HepG2 (cell line): ENCODE data around the gene ULBP2. TPM values are rescaled to one million over a fixed set of nuclear protein-coding genes. Genes with fewer than 3 reads are reported as not detected.
A peak's percentile ranks its signal among the peaks of the same experiment; 100 is the strongest.

Experiments used
- ATAC-seq: fragments of 200-7000 bp; cut with Tn5 transposase; 3 replicates; pipeline ENCODE4 v1.9.1; 2020; ENCODE audit warnings: mild to moderate bottlenecking, moderate library complexity
- BruUV-seq: library from RNA; stranded (reverse); fragments of 400-500 nt; replicated peaks from 2 replicates; lab custom pipeline; 2021; lab: Mats Ljungman, UMichigan
- CTCF ChIA-PET: fragments of 300-600 bp; formaldehyde crosslinking; extraction: SDS; loops from one replicate; lab custom pipeline; 2021; ENCODE audit warnings: low total read pairs, inconsistent platforms, low intra/inter-chr PET ratio; lab: Yijun Ruan, JAX
- POLR2A ChIA-PET: fragments of 350-600 bp; sonication (Branson Sonifier 250); formaldehyde crosslinking; loops from one replicate; lab custom pipeline; 2020; ENCODE audit warnings: antibody characterized with exemption, inconsistent platforms; lab: Yijun Ruan, JAX
- DNase-seq: peaks from one replicate; pipeline ENCODE4 v3.0.0-alpha.2; 2015; ENCODE audit warnings: low spot score
- FAIRE-seq: peaks from 3 replicates; lab custom pipeline; 2011; peaks lifted over from hg19 to GRCh38; lab: Jason Lieb, UNC
- H2AFZ ChIP-seq: one replicate; pipeline ENCODE4 v1.6.1; 2011; ENCODE audit warnings: low read length, inconsistent platforms
- H3K27ac ChIP-seq: fragments of 300-600 bp; 3 replicates; pipeline ENCODE4 v1.8.0; 2011; ENCODE audit warnings: mixed run types, mild to moderate bottlenecking, mixed read lengths, low read length, inconsistent platforms; ENCODE audit not compliant: insufficient read depth; ENCODE audit errors: extremely low read length
- H3K27me3 ChIP-seq, 2 experiments: fragments of 200-600 bp in 1 of 2; 2 replicates in 1 of 2; 3 replicates in 1 of 2; pipeline versions ENCODE4 v1.6.0 to v1.8.0; 2011; ENCODE audit warnings: low read length in 2 of 2, mild to moderate bottlenecking in 2 of 2, moderate library complexity in 2 of 2, inconsistent platforms in 1 of 2; ENCODE audit not compliant: insufficient read depth in 2 of 2, control insufficient read depth in 1 of 2
- H3K36me3 ChIP-seq, 2 experiments: fragments of 200-600 bp in 1 of 2; replicated peaks in 1 of 2; 2 replicates in 1 of 2; 3 replicates in 1 of 2; pipeline versions ENCODE4 v1.5.1 to v1.8.0; 2011; ENCODE audit warnings: low read length in 2 of 2, inconsistent platforms in 1 of 2; ENCODE audit not compliant: insufficient read depth in 2 of 2, control insufficient read depth in 1 of 2
- H3K4me1 ChIP-seq: 2 replicates; pipeline ENCODE4 v1.5.1; 2012; ENCODE audit warnings: low read length, inconsistent platforms; ENCODE audit not compliant: insufficient read depth
- H3K4me2 ChIP-seq: 2 replicates; pipeline ENCODE4 v1.6.0; 2011; ENCODE audit warnings: low read depth, low read length, inconsistent platforms
- H3K4me3 ChIP-seq, 3 experiments: fragments of 200-600 bp in 1 of 3; sonication (generic), shearing (Covaris generic) in 1 of 3; replicated peaks in 1 of 3; 2 replicates each; pipeline ENCODE4 v1.5.1; 2011 to 2016; ENCODE audit warnings: low read length in 3 of 3, inconsistent platforms in 2 of 3, low read depth in 2 of 3, mild to moderate bottlenecking in 2 of 3, control low read depth in 1 of 3, mixed read lengths in 1 of 3; ENCODE audit not compliant: insufficient read depth in 1 of 3
- H3K79me2 ChIP-seq: one replicate; pipeline ENCODE4 v1.6.1; 2011; ENCODE audit warnings: low read length, inconsistent platforms; ENCODE audit not compliant: insufficient read depth
- H3K9ac ChIP-seq: 2 replicates; pipeline ENCODE4 v1.6.0; 2011; ENCODE audit warnings: mild to moderate bottlenecking, low read depth, low read length, inconsistent platforms; ENCODE audit not compliant: insufficient read depth
- H3K9me3 ChIP-seq: 2 replicates; pipeline ENCODE4 v1.5.1; 2012; ENCODE audit warnings: mild to moderate bottlenecking, low read length
- H4K20me1 ChIP-seq: 2 replicates; pipeline ENCODE4 v1.6.0; 2011; ENCODE audit warnings: inconsistent platforms, mild to moderate bottlenecking, low read length, moderate library complexity; ENCODE audit not compliant: insufficient read depth
- EP300 ChIP-seq, 3 experiments: sonication (generic) in 1 of 3; formaldehyde crosslinking in 1 of 3; IDR thresholded peaks; 2 replicates each; pipeline versions ENCODE4 v1.5.1 to v1.6.1; 2011 to 2020; ENCODE audit warnings: low read depth in 2 of 3, low read length in 2 of 3, borderline replicate concordance in 1 of 3, improper control_type of control experiment in 1 of 3, mild to moderate bottlenecking in 1 of 3, missing genetic modification reagents in 1 of 3, moderate library complexity in 1 of 3
- JDP2 ChIP-seq: sonication (generic); formaldehyde crosslinking; IDR thresholded peaks from 2 replicates; pipeline ENCODE4 v1.8.1; 2022; ENCODE audit warnings: missing genetic modification reagents, borderline replicate concordance
- PCBP1 ChIP-seq: fragments of 200-400 bp; formaldehyde crosslinking; IDR thresholded peaks from 2 replicates; pipeline ENCODE4 v1.6.1; 2017; ENCODE audit warnings: mild to moderate bottlenecking, low read depth, low read length, borderline replicate concordance
- SALL1 ChIP-seq: sonication (generic); formaldehyde crosslinking; IDR thresholded peaks from 2 replicates; pipeline ENCODE4 v1.8.0; 2022; ENCODE audit warnings: mild to moderate bottlenecking, missing genetic modification reagents
- TEF ChIP-seq: sonication (generic); formaldehyde crosslinking; IDR thresholded peaks from 2 replicates; pipeline ENCODE4 v1.5.0; 2020; ENCODE audit warnings: missing genetic modification reagents
- ZBTB25 ChIP-seq: IDR thresholded peaks from 2 replicates; pipeline ENCODE4 v1.6.1; 2018; ENCODE audit warnings: missing genetic modification reagents
- ZNF547 ChIP-seq: sonication (generic); formaldehyde crosslinking; IDR thresholded peaks from 2 replicates; pipeline ENCODE4 v1.5.1; 2020; ENCODE audit warnings: mild to moderate bottlenecking, missing genetic modification reagents
- WGBS: methylation state at CpG from one replicate; pipeline ENCODE4 v1.1.6; 2017; ENCODE audit warnings: low lambda C conversion rate; 5-methylcytosine and 5-hydroxymethylcytosine counted together
- in situ Hi-C: cut with HindIII; loops from 2 replicates; pipeline ENCODE4 v1.10.0; 2017; ENCODE audit warnings: low pct_unique_long_range_greater_than_20kb; ENCODE audit not compliant: extremely low pct_ligation_motif_present
- intact Hi-C: fragments of 100-400 bp; cut with micrococcal nuclease; formaldehyde crosslinking; loops from one replicate; pipeline ENCODE4 v1.10.0; 2022; ENCODE audit not compliant: unreplicated experiment
- polyA plus RNA-seq, 8 experiments: library from polyadenylated mRNA; depleted of rRNA in 3 of 8; stranded (reverse) in 7 of 8; unstranded in 1 of 8; fragments of >200 nt; fragmentation: Illumina TruSeq in 4 of 8; extraction: Trizol in 4 of 8; gene quantifications; 2 replicates each; pipeline versions ENCODE4 v1.2.1 to v1.2.3, GENCODE V29; 2011 to 2016; ENCODE audit warnings: low read depth in 4 of 8, missing spikeins in 1 of 8, mixed read lengths in 1 of 8; ENCODE audit not compliant: insufficient read depth in 1 of 8
- total RNA-seq, 5 experiments: library from RNA; depleted of rRNA; stranded (reverse); fragments of >200 nt; fragmentation: Illumina TruSeq; extraction: Trizol; gene quantifications; 2 replicates each; pipeline ENCODE4 v1.2.3, GENCODE V29; 2016; ENCODE audit warnings: low read depth in 1 of 5

The ULBP2 gene
- total and polyA plus RNA-seq, 2 of the 13 experiments (the other 11 are each of a cell fraction or from before 2014, with no cell fraction given), result not detected

- TF ChIP-seq ZBTB25 (CRISPR knock-in tag), result no peak
- no peak for TF ChIP-seq JDP2 (CRISPR knock-in tag)
- no peak for TF ChIP-seq ZNF547 (CRISPR knock-in tag)
- TF ChIP-seq TEF (CRISPR knock-in tag), result no peak
- no peak for TF ChIP-seq PCBP1
These were observed 36.8 kb downstream of the ULBP2 start (continued) for GRCh38 chr6:149978610-149979009.

- Histone ChIP-seq H3K27ac (no peak overlapping the region), H3K79me2 (no peaks in the 10 kb centered on the region), H3K27me3 (peaks cover 2 to 27% of the 10 kb centered on the region in 2 experiments; a peak in 3 of 5 replicates), H2AFZ (no peak overlapping the region), H3K4me1 (no peaks in the 10 kb centered on the region), H3K9me3 (no peaks in the 10 kb centered on the region), H3K4me2 (no peak overlapping the region), H3K4me3 (no peak overlapping the region), H3K9ac (no peak overlapping the region), H4K20me1 (no peaks in the 10 kb centered on the region), H3K36me3 (no peaks in the 10 kb centered on the region)
- DNase-seq (no peak), FAIRE-seq (peak; percentile 40), ATAC-seq (peak; percentile 71; the same call in 2 of the 3 replicates)
- ChIA-PET POLR2A (no interaction called here), CTCF (no interaction called here)
- in situ Hi-C loops, result no loop called here
- WGBS, result 7% methylated on average over 6 of the region's 6 CpGs
- TF ChIP-seq SALL1 (CRISPR knock-in tag) (0 out of 2 replicates have a peak, but pooled peaks have one; percentile 23), EP300 (IDR thresholded peaks at IDR 0.05; ENCODE audit: low read depth in 2 of 2, low read length in 2 of 2) (no peak), EP300 (CRISPR knock-in tag; IDR thresholded peaks at IDR 0.05; ENCODE audit: borderline replicate concordance) (no peak)
- intact Hi-C loops, result no loop called here
- BruUV-seq, result no TSS peak
These were observed 37.5 kb downstream of the ULBP2 start for GRCh38 chr6:149979293-149979692.
